Measurements from ENCODE around the gene KLHL6.

Gene KLHL6

DNA sequence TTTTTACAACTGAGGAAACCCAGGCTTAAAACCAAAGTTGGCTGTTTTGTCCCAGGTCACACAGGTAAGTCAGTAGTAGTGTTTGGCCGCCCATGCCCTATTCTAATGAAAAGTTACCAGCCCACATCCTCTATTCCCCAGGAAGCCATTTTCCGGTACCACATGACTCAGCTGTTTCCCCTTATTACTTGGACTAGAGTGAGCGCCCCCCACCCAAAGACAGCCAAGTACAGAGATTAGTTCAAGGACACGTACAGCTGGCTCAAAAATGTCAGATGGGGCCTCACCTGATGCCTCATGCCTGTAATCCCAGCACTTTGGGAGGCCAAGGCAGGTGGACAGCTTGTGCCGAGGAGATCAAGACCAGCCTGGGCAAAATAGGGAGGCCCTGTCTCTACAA is 8.5 kb upstream of the KLHL6 start:
- DNase-seq: peak; percentile 31

DNA sequence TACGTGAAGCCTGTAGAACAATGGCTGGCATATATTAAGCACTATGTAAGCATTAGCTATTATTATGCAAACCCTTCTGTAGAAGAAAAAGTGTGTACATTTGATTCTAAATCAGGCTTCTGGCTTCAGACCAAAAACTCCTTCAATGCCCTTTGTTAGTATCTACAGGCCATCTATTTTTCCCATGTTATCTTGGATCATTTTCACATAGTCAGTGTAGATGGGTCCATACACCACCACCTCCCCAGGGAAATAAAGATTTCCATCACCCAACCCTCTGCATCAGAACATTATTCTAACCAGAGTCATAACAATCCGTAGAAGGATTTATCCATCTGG is 8.0 kb upstream of the KLHL6 start:
- DNase-seq: no peak

DNA sequence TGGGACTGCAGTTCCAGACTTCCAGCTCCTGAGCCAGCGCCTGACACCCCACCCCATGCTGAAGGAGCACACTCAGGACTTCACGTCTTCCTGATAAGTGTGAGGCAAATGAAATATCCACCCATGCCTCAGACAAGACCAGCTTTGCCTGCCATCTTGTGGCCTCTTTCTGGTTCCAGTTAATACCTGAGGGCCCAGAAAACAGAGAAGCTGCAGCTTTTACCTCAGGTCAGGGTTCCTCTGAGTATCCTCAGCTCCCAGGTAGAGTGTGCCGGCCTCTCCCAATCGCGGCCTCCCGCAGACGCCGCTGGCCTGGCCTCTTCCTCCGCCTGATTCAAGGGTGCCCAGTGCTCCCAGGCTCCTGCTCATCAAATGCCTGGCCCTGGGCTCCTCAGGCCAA is 5.1 kb upstream of the KLHL6 start:
- peak; percentile 20 for DNase-seq

DNA sequence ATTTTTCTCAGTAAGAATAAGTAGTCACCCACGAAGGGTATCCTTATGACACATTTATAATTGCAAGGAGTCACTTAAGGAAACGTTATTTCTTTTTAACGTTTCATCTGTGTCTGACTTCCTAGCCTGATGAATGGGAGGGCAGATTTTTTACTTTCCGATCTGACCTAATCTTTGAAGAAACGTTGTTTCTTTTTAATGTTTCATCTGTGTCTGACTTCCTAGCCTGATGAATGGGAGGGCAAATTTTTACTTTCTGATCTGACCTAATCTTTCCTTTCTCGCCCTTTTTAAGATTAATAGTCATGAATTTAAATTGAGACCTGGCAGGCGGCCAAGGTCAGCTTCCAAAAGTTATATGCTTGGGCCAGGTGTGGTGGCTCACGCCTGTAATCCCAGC is 3.0 kb upstream of the KLHL6 start:
- no peak for DNase-seq

DNA sequence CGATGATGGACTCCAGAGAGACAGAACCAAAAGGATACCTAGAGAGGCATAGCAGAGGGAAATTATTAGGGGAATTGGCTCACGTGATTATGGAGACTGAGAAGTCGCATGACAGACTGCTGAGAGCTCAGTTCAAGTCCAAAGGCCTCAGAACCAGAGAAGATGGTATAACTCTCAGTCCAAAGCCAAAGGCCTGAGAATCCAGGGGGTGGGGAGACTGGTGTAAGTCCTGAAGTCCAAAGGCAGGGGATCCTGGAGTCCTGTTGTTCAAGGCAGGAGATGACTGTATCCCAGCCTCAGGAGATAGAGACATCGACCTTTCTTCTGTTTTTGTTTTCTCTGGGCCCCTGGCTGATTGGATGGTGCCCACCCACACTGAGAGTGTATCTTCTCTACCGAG is 1.2 kb upstream of the KLHL6 start:
- DNase-seq: no peak

DNA sequence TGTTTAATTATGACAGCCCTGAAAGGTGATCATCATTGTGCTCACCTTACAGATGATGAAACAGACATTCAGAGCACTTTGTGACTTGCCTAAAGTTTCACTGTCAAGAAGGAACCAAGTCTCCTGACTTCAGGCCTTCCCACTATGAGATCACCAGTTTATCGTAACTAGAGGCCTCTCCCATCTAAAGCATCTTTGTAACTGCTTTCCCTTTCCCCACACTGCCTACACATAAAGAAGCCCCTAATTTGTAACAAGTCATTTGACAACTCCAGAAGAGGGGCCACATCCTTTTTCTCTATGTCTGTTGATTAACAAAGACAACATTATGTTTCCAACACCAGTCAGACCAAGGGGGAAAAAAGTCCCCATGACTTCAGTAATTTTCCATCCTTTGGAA is 1.1 kb downstream of the KLHL6 start:
- DNase-seq: no peak

DNA sequence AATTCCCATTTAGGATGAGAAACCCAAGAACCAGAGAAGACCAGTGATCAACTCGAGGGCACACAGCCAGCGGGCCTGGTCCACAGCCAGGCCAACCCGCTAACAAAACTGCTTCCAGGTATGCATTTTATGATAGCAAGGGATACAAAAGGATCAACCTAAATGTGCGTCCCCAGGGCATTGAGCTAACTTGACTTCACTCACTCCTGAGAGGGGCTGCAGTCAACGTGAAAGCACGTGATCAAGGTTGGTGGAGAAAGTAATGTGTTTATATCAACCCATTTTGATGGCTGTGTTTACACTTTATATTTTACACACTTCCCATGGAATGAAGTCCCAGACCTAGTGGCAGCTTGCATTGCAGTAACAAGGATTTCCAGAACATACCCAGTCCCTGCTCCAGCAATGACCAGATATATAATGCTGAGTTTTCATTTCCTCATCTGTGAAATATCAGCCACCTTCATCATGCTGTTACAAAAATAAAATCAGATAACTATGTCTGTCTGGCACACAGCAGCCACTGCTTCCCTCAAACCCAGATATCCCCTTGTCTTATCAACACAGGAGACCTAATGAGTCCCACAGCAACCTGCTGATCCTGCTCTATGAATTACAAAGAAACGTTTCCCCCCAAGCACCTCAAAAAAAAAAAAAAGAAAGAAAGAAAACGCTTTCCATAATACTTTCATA is 2.0 kb downstream of the KLHL6 start:
- no peak for DNase-seq

DNA sequence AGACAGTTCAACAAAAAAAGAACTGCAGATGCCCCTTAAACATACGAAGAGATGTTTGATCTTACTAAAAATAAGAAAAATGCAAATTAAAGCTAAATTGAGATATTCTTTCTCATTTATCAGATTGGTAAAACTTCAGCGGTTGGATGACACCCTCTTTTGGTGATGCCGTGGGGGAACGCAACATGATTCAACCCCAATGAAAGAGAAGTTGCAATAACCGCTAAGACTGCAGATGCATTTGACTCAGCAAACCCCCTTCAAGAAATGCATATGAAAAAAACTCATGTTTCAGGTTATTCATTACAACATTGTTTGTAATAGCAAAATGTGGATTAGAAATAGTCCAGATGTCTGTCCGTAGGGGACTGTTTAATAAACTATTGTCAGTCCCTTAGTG is 3.6 kb downstream of the KLHL6 start:
- DNase-seq: no peak

DNA sequence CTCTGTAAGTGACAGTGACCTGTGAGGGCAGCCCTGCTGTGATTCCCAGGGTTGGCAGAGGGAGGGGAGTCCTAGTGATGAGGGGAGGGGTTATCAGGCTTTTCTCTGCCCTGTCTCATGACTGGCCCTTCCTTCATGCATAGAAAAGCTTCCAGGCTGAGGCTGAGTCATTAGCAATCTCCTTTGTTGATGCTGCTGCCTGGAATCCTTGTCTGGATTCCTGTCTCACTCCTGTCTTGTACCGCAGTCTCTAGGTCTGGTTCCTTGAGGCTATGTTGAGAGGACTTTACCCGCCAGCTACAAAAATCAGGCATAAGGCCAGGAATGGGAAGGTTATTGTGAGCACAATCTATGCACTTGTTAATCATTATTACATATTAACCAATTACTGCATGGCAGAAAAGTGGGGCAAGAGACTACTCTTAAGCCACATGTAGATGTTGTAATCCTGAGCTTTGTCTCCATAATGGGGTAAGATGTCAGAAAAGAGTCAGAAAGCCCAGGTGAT is 7.2 kb downstream of the KLHL6 start:
- DNase-seq: peak; percentile 16

DNA sequence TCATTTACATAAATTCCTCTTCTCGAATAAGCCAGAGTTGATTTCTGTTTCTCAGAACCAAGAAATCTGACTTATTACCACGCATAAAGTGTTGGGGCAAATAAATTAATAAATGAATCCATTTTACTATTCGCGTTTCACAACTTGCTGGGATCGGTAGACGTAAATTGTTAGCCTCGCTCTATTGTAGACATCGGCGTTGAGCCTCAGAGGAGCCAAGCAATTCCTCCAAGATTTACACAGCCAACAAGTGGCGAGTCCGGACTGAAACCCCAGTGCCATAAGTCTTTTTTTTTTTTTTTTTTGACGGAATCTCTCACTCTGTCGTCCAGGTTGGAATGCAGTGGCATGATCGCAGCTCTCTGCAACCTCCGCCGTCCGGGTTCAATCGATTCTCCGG is 8.9 kb downstream of the KLHL6 start:
- no peak for DNase-seq

DNA sequence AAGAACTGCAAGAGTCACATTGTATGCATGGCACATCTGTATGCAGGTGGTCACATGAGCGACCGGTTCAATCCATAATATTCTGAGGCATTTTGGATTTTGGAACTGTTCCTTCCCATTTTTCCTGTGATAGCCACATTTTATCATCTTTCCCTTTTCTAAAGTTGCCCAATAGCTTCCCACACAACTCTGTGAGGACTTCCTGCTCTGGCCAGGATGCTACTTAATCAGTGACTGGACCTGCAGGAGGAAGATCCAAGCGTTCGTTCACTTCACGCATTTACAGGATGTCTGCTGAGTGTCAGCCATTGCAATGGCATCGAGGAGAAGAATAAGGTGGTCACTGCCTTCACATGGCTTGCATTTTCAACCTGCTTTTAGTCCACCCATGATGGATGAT is 9.8 kb downstream of the KLHL6 start:
- no peak for DNase-seq

DNA sequence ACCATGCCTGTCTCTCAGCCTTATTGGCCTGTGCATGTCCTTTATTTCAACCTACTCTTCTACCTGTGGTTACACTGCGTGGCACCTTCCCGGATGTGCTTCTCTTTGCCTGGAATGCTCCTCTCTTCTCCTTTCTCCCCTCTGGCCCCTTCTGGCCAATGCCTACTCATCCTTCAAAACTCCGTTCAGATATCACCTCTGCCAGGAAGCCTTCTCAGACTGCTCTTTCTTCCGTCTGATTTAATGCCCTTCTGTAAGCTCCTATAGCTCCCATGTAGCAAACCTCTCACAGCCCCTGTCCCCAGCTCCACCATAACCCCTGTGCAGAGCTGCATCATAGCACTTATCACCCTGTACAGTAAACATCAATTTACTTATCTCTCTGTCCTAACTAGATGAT is 13.2 kb downstream of the KLHL6 start:
- DNase-seq: no peak

DNA sequence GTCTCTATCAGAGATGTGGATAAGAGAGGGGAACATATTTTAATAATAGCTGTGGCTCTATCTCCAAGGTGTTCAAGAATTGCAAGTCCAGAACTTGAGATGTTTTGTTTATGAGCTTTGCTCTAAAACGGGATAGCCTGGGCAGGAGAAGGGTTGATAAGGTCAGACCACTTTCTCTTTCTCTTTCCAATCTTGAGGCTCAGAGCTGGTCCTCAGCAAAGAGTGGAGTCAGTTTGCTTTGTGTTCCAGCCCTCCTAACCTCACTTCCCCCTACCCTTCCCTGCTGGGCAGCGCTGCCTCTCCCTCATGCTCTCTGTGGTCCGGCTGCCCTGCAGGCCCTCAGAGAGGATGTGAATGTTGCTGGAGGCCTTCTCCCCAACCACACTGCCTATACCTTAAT is 13.8 kb downstream of the KLHL6 start:
- DNase-seq: no peak

DNA sequence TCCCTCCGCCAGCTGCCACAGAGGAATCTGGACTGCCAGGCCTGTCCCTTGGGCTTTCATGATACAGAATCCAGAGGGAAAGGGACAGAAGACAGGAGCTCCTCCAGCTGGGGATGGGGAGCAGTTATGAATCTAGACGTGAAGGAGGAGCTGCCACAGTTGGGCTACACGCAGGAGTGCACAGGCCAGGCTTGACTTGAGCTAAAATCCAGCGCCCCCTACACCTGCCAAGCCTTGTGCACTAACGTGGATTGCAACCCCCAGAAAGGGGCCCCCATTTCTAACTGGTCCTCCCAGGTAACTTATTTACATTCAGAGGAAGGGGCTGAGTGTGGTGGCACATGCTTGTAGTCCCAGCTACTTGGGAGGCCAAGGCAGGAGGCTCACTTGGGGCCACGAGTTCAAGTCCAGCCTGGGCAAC is 14.3 kb downstream of the KLHL6 start:
- DNase-seq: peak; percentile 31

DNA sequence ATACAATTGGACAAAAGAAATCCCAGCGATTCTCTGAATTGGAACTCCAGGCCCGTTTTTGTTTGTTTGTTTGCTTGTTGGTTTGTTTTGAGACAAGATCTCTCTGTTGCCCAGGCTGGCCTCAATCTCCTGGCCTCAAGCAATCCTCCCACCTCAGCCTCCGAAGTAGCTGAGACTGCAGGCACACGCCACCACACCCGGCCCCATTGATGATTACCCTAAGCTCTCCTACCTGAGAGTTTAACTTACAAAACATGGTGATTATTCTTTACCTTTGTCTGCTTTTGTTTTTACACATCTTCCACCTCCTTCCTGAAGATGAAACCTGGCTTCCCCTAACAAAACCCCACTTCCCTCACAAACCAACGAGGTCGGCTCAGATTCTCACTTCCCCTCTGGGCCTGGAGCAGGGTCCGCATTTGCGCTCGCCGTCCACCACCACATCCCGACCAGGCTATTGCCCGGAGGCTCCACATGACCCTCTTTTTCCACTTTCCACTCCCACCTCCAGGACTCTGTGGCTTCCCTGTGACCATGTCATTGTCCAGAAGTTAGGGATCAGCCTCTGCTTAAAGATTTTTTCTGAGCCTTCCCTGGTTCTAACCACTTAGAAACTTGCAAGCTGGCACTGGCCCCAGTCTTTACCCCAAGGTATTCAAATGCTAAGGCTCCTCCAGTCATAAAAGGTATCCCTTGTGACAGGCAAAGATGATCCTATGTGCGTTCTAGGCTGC is 14.8 kb downstream of the KLHL6 start:
- no peak for DNase-seq

DNA sequence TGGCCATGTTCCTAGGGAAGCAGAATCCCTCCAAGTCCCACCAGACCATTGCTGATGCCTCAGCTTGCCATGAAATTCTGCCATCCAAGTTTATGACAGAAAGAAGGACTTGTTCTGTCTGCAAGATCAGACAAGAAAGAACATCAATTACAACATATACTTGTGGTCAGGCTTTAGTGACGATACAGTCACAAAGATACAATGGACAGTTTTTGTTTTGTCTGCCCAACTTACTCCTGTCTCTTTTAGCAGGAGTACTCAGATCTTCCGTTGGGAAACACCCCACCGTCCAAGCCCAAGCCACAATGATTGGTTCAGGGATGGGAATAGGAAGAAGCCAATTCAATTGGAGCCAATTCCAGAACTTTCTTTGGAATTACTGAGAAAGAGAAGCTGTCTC is 15.7 kb downstream of the KLHL6 start:
- no peak for DNase-seq

DNA sequence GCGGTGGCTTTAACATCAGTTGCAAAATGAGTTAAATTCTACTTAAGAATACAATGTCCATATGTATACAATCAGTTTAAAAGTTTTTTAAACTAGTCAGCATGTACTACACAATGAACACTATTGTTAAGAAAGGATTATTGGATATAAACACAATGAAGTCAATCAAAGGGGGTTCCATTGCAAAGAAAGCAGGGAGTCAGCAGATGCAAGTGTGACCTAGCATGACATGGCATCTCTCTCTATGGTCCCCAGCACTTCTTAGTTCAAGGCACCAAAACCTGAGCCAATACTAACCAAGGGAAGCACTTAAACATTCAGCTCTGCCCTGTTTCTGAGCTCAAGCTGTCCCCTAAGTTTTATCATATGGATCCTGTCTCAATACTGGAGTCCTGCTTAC is 17.0 kb downstream of the KLHL6 start:
- DNase-seq: no peak

DNA sequence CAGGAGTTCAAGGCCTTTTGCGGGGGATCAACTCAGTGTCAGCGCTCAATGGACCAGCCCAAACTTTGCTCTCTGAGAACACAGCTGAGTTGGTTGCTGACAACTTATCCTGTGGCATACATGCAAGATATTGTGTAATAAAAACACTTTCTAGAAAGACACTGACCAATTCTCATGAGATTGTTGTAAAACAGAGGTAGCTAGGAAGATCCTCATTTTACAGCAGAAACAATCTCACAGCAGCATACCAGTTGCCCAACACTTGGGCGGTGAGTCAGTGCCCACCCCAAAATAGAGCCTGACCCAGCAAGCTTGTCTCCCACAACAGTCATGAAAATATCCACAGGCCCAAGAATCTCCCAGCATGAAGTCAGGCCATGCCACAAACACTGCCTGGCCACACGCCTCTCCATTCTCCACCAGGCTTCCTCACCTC is 18.2 kb downstream of the KLHL6 start:
- DNase-seq: no peak

DNA sequence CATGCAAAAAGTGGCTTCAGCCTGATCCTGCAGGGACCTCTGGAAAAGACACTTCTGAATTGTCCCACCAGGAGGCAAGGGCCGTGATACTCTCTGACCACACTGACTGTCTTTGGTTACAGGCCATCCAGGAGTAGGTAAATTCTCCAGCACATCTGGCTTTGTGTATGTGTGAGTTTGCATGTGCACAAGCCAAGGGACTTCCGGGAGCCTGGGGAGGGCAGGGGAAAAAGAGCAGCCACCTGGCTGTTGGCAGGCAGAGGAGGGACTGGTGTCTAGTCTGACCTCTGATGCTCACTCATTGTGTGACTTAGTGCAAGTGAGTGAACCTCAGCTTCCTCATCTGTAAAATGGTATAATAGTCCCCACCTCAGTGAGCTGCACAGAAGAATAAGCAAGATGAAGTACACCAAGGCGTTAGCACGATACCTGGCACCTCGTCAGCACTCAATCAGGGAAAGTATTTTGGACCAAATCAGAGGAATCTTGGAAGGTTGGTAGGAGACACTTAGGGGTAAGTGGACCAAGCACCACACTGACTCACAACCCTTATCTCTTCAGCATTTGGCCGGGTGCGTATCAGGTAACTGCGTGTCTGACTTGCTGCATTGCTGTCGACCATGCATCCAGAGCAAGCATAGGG is 19.1 kb downstream of the KLHL6 start:
- DNase-seq: no peak

DNA sequence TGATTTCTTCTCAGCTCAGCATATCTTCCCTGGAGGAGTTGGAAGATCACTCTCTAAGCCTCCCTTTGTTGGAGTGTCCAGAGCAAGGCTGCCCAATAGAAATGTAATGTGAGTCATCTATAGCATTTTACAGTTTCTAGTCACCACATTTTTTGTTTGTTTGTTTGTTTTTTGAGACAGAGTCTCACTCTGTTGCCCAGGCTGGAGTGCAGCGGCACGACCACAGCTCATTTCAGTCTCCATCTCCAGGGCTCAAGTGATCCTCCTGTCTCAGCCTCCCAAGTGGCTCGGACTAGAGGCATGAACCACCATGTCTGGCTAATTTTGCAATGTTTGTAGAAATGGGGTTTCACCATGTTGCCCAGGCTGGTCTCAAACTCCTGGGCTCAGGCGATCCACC is 21.3 kb downstream of the KLHL6 start:
- DNase-seq: no peak

DNA sequence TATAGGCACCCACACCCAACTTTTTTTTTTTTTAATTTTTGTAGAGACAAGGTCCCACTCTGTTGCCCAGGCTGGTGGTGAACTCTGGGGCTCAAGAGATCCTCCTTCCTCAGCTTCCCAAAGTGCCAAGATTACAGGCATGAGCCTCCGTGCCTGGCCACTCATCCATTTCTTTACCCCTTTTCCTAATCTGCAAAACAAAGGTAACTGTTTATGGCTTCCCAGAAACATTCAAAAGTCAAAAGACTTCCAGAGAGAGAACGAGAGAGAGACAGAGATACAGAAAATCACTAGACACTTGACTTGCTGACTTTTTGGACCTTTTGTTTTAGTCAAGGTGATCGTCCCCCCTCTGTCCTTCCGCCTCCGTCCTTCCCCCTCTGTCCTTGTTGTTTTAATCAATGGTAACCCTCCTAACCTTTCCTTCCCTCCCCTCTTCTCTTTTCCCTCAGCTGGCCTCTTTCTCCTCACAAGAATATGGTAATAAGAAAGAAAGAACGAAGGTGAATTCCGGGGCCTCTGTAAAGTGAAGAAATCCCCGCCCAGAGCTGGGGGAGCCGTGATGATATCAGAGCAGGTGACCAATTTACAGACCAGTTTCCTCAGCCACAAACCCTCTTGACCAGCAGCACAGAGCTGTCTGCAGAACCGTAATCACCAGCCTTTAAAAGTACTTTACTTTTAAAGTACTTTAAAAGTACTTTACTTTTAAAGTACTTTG is 21.9 kb downstream of the KLHL6 start:
- no peak for DNase-seq

DNA sequence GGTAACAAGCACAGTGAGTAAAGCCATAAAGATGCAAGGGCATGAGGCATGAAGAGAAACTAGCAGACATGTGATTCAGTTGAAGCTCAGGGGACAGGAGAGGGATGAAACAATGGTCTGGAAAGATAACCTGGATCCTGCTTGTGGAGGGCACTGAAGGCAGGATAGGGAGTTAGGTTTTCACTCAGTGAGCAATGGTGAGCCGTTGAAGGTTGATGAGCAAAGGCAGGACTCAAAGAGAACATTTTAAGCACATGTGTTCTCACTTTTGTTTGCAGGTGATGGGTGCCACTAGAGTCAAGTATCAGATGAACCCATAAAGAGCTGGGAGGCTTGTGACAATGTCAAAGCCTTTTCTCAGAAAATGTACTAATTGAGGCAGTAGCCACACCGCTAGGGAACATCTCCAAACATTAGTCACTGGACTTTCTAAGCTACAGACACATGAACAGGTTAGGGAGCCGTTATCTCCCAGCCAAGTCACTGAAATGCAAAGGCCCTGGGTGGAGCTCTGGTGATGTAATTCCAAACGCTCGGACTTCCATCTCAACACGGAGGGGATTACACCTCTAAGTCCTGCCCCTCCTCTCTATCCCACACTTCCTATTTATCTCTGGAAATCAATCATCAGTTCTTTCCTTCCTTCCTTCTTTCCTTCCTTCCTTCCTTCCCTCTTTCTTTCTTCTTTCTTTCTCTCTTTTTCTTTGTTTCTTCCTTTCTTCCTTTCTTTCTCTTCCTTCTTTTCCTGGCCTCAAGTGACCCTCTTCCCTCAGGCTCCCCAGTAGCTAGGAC is 22.7 kb downstream of the KLHL6 start:
- DNase-seq: peak; percentile 43

DNA sequence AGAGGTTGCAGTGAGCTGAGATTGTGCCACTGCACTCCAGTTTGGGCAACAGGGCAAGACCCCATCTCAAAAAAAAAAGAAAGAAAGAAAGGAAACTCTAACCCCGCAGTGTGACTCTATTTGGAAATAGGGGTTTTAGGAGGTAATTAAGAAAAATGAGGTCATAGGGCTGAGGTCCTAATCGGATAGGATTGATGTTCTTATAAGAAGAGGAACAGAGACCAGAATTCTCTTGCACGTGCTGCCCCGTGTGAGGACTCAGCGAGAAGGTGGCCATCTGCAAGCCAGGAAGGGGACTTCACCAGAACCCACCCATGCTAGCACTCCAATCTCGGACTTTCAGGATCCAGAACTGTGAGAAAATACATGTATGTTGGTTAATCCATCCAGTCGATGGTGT is 25.8 kb downstream of the KLHL6 start:
- no peak for DNase-seq
